K562 (cell line): ENCODE results near the gene POGLUT2. TPM values are rescaled to one million over a fixed set of nuclear protein-coding genes. Genes with fewer than 3 reads are reported as not detected.

ENCODE experiments used
- ADNP ChIP-seq: fragments of 200-800 bp; sonication (Bioruptor generic); IDR thresholded peaks from 2 replicates; pipeline ENCODE4 v1.6.1; 2016; ENCODE audit warnings: missing genetic modification characterization, missing compliant biosample characterization
- ATF1 ChIP-seq, 2 experiments: fragments of 450-650 bp in 1 of 2; IDR thresholded peaks; 2 replicates each; pipeline ENCODE4 v1.6.1; 2016; ENCODE audit warnings: missing compliant biosample characterization in 1 of 2, missing genetic modification characterization in 1 of 2
- BACH1 ChIP-seq: fragments of 200-800 bp; sonication (Bioruptor generic); IDR thresholded peaks from 2 replicates; pipeline ENCODE4 v1.6.1; 2016; ENCODE audit warnings: missing genetic modification characterization, missing compliant biosample characterization
- BCL6 ChIP-seq: fragments of 250-450 bp; sonication (Bioruptor Pico); IDR thresholded peaks from 2 replicates; pipeline ENCODE4 v1.4.0; 2020
- FOXP1 ChIP-seq: sonication (generic); formaldehyde crosslinking; IDR thresholded peaks from 2 replicates; pipeline ENCODE4 v1.8.0; 2022; ENCODE audit warnings: mild to moderate bottlenecking, missing genetic modification reagents
- GTF2E2 ChIP-seq: fragments of 200-800 bp; sonication (Bioruptor generic); IDR thresholded peaks from 2 replicates; pipeline ENCODE4 v1.6.1; 2016; ENCODE audit warnings: missing genetic modification characterization, missing compliant biosample characterization
- JUNB ChIP-seq: fragments of 450-650 bp; formaldehyde crosslinking; conservative IDR thresholded peaks from 2 replicates; pipeline ENCODE4 v1.4.0; 2020; ENCODE audit warnings: mild to moderate bottlenecking
- MED1 ChIP-seq: sonication (generic); formaldehyde crosslinking; IDR thresholded peaks from 2 replicates; pipeline ENCODE4 v1.8.1; 2023; ENCODE audit warnings: missing genetic modification reagents, borderline replicate concordance
- NFE2 ChIP-seq: IDR thresholded peaks from 2 replicates; pipeline ENCODE4 v1.6.1; 2014; ENCODE audit warnings: antibody characterized with exemption, low read depth
- NFIX ChIP-seq: fragments of 250-450 bp; sonication (Bioruptor Pico); IDR thresholded peaks from 2 replicates; pipeline ENCODE4 v1.4.0; 2020; ENCODE audit warnings: low read depth, mild to moderate bottlenecking, moderate library complexity
- PRMT5 ChIP-seq: sonication (generic); formaldehyde crosslinking; IDR thresholded peaks from 2 replicates; pipeline ENCODE4 v1.5.0; 2020; ENCODE audit warnings: missing genetic modification reagents
- RBM17 ChIP-seq: fragments of 200-400 bp; formaldehyde crosslinking; IDR thresholded peaks from 2 replicates; pipeline ENCODE4 v1.6.1; 2017; ENCODE audit warnings: low read depth, mild to moderate bottlenecking, low read length, borderline replicate concordance
- RNF2 ChIP-seq: sonication (generic); IDR thresholded peaks from 2 replicates; pipeline ENCODE4 v1.6.1; 2016
- SP1 ChIP-seq: sonication (generic); formaldehyde crosslinking; IDR thresholded peaks from 2 replicates; pipeline ENCODE4 v1.8.1; 2022; ENCODE audit warnings: mild to moderate bottlenecking, missing genetic modification reagents
- THRB ChIP-seq: fragments of 450-650 bp; formaldehyde crosslinking; conservative IDR thresholded peaks from 2 replicates; pipeline ENCODE4 v1.4.0; 2022; ENCODE audit warnings: mild to moderate bottlenecking, missing genetic modification characterization
- TOE1 ChIP-seq, 2 experiments: fragments of 450-650 bp in 1 of 2; sonication (generic) in 1 of 2; formaldehyde crosslinking in 1 of 2; IDR thresholded peaks; 2 replicates each; pipeline versions ENCODE4 v1.7.1 to v1.8.0; 2016 to 2022; ENCODE audit warnings: borderline replicate concordance in 2 of 2, mild to moderate bottlenecking in 2 of 2, antibody characterized with exemption in 1 of 2, inconsistent platforms in 1 of 2, low read depth in 1 of 2, missing genetic modification reagents in 1 of 2, moderate library complexity in 1 of 2
- TSHZ1 ChIP-seq: fragments of 250-450 bp; sonication (Bioruptor Pico); IDR thresholded peaks from 2 replicates; pipeline ENCODE4 v1.4.0; 2020; ENCODE audit warnings: mild to moderate bottlenecking, moderate library complexity
- ZFP1 ChIP-seq: fragments of 450-650 bp; formaldehyde crosslinking; IDR thresholded peaks from 2 replicates; pipeline ENCODE4 v1.4.0; 2020; ENCODE audit warnings: mild to moderate bottlenecking, mixed read lengths
- ZNF24 ChIP-seq: fragments of 450-650 bp; IDR thresholded peaks from 2 replicates; pipeline ENCODE4 v1.6.1; 2016
- ZNF253 ChIP-seq: fragments of 250-450 bp; sonication (Bioruptor Pico); conservative IDR thresholded peaks from 2 replicates; pipeline ENCODE4 v1.6.1; 2021; ENCODE audit warnings: mild to moderate bottlenecking
- ZNF263 ChIP-seq: sonication (generic); formaldehyde crosslinking; IDR thresholded peaks from 2 replicates; pipeline ENCODE4 v1.8.0; 2022; ENCODE audit warnings: mild to moderate bottlenecking, missing genetic modification reagents, borderline replicate concordance
- ZNF551 ChIP-seq: fragments of 250-450 bp; sonication (Bioruptor Pico); IDR thresholded peaks from 2 replicates; pipeline ENCODE4 v1.5.0; 2021; ENCODE audit warnings: mild to moderate bottlenecking, moderate library complexity
- polyA plus RNA-seq, 8 experiments: library from polyadenylated mRNA; depleted of rRNA in 4 of 8; stranded (reverse) in 5 of 8; unstranded in 3 of 8; fragments of >200 nt; fragmentation: Nextera tagmentation in 2 of 8; fragmentation: Illumina TruSeq in 1 of 8; extraction: Ambion mirVana in 2 of 8; extraction: Trizol in 1 of 8; gene quantifications; 2 replicates each; pipeline versions ENCODE4 v1.2.1 to v1.2.3, GENCODE V29; 2011 to 2014; ENCODE audit warnings: inconsistent platforms in 1 of 8, missing spikeins in 1 of 8
- total RNA-seq, 7 experiments: library from RNA; depleted of rRNA in 6 of 7; stranded (reverse); fragments of >200 nt in 6 of 7; fragmentation: Illumina TruSeq in 2 of 7; extraction: Trizol in 2 of 7; gene quantifications; 2 replicates each; pipeline versions ENCODE4 v1.2.1 to v1.2.3, GENCODE V29; 2011 to 2021; ENCODE audit warnings: low replicate concordance in 1 of 7

Gene POGLUT2
- total and polyA plus RNA-seq, 9 of the 15 experiments (the other 6 are each of a cell fraction or from before 2014, with no cell fraction given) = 3.8 to 11.8 (median 10.8) TPM

DNA sequence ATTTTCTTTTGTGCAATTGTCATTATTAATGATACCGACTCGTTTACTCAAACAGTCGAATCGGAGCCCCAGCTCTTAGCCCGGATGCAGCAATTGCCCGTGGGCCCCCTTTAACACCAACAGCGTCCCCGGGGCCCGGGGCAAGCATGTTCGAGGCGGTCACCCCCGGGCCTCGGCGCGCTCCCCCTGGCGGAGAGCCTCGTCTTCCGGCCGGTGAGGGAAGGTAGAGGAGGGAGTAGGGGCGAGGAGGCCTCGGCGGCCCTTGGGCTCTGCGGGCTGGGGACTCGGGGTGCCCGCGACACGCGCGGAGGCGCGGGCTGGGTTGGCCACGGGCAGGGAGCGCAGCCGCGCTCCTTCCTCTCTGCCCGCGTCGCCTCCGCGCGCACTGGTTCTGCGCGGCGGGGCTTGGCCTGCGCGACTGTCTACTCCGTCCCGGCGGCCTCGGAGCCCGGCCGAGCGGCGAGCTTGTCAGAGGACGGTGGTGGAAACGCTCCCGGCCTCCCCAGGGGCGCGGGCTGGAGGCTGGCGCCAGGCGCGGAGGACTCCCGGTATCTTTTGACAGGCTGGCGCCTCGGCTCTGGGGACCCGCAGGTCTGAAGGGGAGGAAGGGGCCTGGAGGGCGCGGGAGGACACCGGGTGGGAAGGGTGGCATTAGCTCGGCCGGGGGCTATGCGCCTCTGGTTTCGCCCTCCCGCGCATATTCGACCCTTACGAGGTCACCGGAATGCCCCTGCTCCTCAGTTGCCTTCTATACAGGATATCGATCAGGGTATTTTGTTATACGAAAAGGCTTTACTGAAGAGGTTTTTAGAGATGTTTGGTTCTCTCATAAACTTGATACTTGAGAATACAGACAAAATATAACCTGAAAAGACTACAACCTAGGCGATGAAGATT, 1.6 kb upstream of the POGLUT2 start (continued):
- TF ChIP-seq ZFP1 (CRISPR knock-in tag) = no peak
- no peak for TF ChIP-seq FOXP1 (CRISPR knock-in tag)
- TF ChIP-seq ZNF263 (CRISPR knock-in tag) = peak; percentile 42; the same call in 1 of the 2 replicates
- TF ChIP-seq RBM17 = no peak
- TF ChIP-seq ZNF24 = no peak
- no peak for TF ChIP-seq ATF1 (CRISPR knock-in tag; IDR thresholded peaks at IDR 0.05)
- TF ChIP-seq ATF1 (tag; IDR thresholded peaks at IDR 0.05) = peak; percentile 45; the same call in 1 of the 2 replicates
- no peak for TF ChIP-seq ZNF253 (CRISPR knock-in tag)
- no peak for TF ChIP-seq GTF2E2 (tag)
- no peak for TF ChIP-seq BCL6 (CRISPR knock-in tag)
- TF ChIP-seq MED1 (CRISPR knock-in tag) = no peak
- TF ChIP-seq NFIX = no peak
- TF ChIP-seq ADNP (tag) = no peak
- TF ChIP-seq PRMT5 = no peak
- TF ChIP-seq NFE2 = no peak
- no peak for TF ChIP-seq SP1 (CRISPR knock-in tag)
- no peak for TF ChIP-seq RNF2
- TF ChIP-seq TSHZ1 (CRISPR knock-in tag) = no peak
- TF ChIP-seq BACH1 (tag) = no peak
- TF ChIP-seq TOE1 (IDR thresholded peaks at IDR 0.05; ENCODE audit: borderline replicate concordance) = peak; percentile 24; the same call in 1 of the 2 replicates
- TF ChIP-seq TOE1 (CRISPR knock-in tag; IDR thresholded peaks at IDR 0.05; ENCODE audit: borderline replicate concordance, low read depth) = no peak
- no peak for TF ChIP-seq THRB
- TF ChIP-seq ZNF551 (CRISPR knock-in tag) = no peak
- no peak for TF ChIP-seq JUNB (CRISPR knock-in tag)
